ENCODE results near the gene MORN1.

DNA sequence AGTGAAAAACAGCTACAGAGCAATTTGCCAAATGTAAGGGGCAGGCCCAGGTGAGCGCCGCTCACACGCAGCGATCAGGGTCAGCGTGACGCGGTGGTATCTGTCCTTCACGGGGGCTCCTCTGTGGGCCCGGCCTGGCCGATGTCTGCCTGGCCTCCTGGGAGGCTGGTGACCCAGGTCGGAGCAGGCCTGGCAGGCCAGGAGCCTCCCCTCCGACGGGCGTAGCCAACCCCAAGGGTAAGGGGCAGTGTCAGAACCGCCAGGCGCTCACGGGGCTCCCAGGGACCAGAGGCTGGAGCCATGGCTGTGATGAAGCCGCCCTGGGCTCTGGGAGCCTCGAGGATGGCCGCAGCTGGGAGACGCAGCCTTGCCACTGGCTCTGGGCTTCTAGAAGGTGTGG lies 72.1 kb downstream of the MORN1 start:
- TF ChIP-seq, protein P1, sequence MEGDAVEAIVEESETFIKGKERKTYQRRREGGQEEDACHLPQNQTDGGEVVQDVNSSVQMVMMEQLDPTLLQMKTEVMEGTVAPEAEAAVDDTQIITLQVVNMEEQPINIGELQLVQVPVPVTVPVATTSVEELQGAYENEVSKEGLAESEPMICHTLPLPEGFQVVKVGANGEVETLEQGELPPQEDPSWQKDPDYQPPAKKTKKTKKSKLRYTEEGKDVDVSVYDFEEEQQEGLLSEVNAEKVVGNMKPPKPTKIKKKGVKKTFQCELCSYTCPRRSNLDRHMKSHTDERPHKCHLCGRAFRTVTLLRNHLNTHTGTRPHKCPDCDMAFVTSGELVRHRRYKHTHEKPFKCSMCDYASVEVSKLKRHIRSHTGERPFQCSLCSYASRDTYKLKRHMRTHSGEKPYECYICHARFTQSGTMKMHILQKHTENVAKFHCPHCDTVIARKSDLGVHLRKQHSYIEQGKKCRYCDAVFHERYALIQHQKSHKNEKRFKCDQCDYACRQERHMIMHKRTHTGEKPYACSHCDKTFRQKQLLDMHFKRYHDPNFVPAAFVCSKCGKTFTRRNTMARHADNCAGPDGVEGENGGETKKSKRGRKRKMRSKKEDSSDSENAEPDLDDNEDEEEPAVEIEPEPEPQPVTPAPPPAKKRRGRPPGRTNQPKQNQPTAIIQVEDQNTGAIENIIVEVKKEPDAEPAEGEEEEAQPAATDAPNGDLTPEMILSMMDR (IDR thresholded peaks at IDR 0.05; ENCODE audit: low read length), result no peak
- TF ChIP-seq EZH2 (optimal IDR thresholded peaks at IDR 0.05; ENCODE audit: low read depth, low read length), result no peak
- no peak for TF ChIP-seq EZH2phosphoT487 (IDR thresholded peaks at IDR 0.05; ENCODE audit: low read length)

Measured in MM.1S (cell line).